Fibroblast of skin of right quadriceps (primary cell): Measurements from ENCODE around the gene CHST10.
A peak's percentile ranks its signal among the peaks of the same experiment; 100 is the strongest.

Experiments used
- DNase-seq: peaks from one replicate; pipeline ENCODE4 v3.0.0-alpha.2; 2013

The CHST10 gene, protein sequence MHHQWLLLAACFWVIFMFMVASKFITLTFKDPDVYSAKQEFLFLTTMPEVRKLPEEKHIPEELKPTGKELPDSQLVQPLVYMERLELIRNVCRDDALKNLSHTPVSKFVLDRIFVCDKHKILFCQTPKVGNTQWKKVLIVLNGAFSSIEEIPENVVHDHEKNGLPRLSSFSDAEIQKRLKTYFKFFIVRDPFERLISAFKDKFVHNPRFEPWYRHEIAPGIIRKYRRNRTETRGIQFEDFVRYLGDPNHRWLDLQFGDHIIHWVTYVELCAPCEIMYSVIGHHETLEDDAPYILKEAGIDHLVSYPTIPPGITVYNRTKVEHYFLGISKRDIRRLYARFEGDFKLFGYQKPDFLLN

DNA sequence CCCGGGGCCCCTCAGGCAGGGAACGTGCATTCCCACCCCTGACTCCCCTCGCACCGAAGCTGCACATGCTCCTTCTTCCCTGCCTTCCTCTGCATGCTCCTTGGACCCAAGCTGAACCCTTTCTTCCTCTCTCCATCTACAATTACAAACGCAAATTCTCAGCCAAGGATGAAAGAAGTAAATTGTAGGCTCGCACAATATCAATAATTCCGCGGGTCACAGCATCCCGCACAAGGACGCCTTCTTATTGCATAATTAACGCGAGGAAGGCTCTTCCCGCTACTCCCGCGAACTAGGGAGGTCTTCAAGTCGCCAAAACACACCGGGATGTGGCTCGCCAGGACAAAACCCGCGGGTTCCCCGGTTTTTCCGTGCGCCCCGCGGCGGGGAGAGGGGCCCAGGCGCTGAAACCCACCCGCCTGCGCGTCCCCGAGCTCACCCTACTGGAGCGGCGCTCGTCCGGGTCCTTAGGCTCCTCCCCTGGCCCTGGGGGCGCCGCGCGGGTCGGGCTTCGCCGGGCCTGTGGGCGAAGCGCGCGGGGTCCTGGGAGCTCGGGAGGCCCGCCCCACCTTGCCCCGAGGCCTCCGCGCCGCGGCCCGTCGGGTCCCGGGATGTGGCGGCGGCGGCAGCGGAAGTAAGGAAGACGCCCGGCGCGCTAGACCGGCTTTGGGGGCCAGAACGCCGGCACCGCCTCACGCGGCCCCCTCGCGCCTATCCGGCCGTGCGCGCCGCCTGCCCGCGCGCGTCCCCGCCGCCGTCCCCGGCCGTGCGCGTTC lies at the start of gene CHST10:
Gene CHST10, minus strand, starts transcription at position 734 of the 776 bp plus-strand sequence. CDS start 10,993 bp downstream, outside the sequence.
- DNase-seq = peak; percentile 51

DNA sequence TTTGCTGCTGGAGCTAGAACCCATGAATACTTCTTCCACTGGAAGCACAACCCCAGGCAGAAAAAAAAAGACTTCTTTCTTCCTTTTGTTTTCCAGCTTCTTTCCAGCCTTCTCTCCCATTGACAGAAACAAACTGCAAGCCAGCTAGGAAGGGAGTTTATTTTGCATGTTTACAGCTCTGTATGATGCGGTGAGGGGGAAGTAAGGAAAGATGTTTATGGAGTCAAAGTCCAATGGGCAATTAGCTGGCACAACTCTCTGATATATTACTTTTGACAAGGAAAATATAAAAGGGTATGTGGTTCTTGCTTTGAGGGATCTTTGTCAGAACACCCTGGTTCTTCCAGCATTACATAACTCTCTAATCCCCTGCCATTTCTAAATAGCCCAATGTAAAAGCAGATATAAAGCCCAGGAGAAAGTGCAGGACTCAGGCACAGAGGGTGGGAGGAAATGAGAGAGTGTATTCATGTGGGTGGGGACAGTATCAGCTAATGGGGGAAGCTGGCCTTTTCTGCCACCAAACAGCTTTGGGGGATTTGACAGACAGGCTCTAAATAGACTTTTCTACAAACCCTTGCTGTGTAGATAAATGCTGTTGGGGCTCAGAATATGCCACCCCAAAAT lies 43.5 kb upstream of the CHST10 start:
- DNase-seq = no peak

DNA sequence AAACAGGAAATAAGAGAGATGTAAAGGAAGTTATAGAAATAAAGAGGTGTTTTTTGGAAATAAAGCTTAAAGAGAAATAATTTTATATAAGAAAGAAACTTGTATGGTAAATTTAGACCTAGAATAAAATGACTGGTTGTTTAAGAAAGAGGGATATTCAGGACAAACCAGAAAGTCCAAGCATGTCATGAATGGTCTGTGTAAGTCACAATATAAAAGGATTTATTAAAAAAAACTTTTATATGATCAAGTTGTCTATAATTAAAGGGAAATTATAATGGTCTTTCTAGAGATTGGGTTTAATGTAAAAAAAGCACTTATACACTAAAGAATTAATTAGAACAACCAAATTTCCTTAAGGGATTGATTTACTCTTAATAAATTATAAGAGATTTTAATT lies 38.9 kb upstream of the CHST10 start:
- peak; percentile 4 for DNase-seq

DNA sequence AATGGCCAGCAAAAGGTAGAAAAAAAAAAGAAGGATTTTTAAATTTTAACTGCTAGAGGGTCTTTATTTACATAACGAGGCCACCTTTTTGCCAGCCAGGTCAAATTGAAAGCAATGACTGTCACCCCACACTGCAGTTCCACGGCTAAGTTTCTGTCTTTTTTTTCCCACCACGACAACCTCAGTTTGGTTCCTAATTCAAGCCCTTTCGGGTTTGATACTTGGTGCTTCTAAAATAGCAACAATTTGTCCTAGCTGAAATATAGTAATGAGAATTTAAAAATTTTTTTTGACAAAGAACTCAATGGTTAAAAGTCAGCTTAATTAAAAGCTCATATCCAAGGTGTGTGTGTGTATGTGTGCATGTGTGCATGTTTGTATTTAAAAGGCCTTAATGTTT lies 36.4 kb upstream of the CHST10 start:
- no peak for DNase-seq

DNA sequence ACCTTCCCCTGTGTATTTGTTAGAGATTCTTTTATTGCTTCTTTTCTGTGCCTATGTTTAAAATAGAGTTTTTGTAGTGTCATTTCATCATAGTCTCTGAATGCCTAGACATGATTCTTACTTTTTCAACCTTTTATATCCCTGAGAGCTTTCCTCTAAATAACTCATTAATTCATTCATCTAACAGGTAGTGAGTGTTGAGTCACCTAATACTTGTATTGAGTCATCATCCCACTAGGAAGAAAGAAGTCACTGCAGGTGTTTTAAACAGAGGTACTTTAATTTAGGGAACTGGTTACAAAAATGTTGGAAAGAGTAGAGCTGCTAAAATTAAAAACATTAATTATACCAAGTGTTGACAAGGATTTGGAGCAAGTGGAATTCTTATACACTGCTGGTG lies 34.3 kb upstream of the CHST10 start:
- no peak for DNase-seq

DNA sequence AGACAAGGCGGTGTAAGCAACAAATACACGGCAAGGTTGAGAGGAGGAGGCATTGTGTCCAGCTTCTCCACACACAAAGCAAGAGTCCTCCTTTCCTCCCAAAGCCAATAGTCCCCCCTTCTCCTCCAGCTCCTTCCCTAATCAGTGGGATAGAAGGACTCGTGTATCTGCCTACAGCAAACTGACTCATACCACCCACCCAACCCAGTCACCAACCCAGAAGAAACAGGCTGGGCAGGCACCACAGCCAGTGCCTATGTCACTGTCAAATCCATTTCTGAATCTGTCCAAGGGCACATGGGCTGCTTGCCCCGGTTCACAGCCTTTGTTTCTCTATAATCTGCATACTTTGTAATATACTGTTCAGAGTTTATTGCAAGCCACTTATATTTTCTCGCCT lies 33.6 kb upstream of the CHST10 start:
- no peak for DNase-seq

DNA sequence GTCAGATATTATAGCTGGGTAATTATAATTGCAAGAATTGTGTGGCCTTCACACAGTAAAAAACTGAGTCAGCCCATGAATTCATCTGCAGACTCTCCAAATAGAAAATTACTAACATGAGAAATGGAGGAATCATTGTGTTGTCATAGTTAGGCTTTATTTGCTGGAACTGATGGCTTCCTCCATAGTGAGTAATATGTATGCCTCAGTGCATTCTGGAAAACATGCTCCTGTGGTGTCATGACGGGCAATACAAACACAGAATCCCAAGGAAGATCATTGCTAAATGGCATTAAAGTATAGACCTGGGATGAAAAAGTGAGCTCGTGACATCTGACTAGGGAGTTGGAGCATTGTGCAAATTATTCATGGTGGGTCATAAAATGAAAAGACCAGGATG lies 29.2 kb upstream of the CHST10 start:
- no peak for DNase-seq

DNA sequence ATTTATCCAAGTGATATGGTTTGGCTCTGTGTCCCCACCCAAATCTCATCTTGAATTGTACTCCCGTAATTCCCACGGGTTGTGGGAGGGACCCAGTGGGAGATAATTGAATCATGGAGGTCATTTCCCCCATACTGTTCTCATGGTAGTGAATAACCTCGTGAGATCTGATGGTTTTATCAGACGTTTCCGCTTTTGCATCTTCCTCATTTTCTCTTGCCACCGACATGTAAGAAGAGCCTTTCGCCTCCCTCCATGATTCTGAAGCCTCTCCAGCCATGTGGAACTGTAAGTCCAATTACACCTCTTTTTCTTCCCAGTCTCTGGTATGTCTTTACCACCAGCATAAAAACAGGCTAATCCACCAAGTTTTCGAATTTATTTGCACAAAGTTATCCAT lies 20.3 kb upstream of the CHST10 start:
- no peak for DNase-seq

DNA sequence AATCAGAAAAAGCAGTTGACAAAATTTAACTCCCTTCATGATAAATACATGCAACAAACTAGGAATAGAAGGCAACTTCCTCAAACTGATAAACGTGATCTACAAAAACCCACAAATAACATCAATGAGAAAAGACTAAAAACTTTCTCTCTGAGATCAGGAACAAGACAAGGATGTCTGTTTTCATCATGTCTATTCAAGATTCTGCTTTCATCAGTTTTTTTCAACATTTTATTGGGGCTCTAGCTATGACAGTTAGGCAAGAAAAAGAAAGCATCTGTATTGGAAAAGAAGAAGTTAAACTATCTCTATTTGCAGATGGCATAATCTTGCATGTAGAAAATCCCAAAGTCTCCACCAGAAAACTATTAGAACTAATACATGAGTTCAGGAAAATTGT lies 12.3 kb upstream of the CHST10 start:
- DNase-seq = no peak

DNA sequence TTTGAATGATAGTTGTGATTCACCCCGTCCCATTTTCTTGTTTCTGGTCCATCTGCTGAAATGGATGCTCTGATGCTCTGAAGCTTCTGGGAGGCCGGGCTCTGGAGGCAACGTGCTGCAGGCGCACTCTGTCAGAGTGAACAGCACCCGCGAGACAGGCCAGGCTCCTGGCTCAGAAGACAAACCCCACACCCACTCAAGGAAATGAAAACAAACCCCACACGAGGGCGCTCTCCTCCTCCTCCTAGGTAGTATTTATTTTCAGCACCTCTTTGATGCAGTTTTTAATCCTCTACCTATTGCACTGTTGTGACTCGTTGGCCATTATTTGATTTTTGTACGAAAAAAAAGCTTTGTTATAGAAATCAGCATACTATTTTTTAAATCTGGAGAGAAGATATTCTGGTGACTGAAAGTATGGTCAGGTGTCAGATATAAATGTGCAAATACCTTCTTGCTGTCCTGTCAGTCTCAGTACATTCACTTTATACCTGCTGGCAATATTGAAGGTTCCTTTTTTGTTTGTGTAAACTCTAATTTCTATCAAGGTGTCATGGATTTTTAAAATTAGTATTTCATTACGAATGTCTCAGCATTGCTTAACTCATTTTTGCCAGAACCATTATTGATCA lies 10.3 kb upstream of the CHST10 start:
- DNase-seq = peak; percentile 8

DNA sequence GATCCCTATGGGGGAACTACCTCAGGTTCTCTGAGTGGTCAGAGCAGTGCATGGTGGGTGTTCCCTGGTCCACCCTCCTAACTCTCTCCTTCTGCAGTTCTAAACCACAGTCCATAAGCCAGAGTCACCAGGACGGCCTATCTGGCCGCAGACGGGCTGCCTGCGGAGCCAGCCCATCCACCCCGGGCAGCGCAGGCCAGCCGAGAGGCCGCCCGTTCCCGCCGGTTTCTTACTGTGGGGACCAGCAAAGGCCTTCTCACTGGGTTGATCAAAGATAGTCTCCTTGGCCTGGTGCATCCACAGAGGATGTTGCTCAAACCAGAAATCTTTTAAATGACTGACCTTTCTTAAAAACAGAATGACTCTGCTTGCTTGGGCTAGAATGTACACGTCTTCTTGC lies 9.6 kb upstream of the CHST10 start:
- DNase-seq = no peak

DNA sequence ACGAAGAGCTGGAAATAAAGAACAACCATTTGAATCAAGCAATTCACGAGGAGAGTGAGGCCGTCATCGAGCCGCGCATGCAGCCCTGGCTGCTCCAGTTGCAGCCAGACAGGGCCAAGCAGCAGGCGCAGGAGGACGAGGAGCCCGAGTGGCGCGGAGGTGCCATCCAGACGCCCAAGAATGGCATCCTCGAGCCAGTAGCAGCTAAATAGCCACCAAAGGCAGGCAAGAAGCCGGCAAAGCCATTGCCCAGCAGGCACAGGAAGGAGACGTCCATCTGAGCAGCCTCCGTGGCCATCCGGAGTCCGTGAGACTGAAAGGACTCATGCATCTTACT lies 8.9 kb upstream of the CHST10 start:
- DNase-seq = no peak

DNA sequence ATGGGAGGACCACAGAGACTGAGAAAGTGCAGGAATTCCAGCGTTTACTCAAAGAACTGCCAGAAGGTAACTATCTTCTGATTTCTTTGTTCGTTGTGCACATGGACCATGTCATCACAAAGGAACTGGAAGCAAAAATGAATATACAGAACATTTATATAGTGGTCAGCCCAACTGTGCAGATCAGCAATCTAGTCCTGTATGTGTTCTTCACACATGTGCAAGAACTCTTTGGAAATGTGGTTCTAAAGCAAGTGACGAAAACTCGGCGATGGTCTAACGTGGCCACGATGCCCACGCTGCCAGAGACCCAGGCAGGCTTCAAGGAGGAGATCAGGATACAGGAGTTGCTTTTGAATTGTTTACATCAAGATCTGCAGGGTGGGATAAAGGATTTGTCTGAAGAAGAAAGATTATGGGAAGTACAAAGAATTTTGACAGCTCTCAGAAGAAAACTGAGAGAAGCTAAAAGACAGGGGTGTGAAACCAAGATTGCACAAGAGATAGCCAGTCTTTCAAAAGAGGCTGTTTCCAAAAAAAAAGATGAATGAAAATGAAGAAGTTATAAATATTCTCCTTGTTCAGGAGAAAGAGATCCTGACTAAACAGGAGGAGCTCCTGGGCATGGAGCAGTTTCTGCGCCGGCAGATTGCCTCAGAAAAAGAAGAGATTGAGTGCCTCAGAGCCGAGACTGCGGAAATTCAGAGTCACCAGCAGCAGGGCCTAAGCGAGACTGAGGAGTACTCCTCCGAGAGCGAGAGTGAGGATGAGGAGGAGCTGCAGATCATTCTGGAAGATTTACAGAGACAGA lies 8.3 kb upstream of the CHST10 start:
- no peak for DNase-seq

DNA sequence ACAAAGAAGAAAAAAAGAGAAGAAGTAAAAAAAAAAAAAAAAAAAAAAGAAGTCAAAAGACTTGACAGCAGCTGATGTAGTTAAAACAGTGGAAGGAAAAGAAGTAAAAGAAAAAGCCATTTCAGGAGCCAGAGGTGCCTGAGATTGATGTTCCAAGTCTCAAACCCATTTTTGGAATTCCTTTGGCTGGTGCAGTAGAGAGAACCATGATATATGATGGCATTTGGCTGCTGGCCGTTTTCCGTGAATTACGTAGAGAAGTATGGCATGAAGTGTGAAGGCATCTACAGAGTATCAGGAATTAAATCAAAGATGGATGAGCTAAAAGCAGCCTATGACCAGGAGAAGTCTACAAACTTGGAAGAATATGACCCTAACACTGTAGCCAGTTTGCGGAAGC lies 7.6 kb upstream of the CHST10 start:
- no peak for DNase-seq

DNA sequence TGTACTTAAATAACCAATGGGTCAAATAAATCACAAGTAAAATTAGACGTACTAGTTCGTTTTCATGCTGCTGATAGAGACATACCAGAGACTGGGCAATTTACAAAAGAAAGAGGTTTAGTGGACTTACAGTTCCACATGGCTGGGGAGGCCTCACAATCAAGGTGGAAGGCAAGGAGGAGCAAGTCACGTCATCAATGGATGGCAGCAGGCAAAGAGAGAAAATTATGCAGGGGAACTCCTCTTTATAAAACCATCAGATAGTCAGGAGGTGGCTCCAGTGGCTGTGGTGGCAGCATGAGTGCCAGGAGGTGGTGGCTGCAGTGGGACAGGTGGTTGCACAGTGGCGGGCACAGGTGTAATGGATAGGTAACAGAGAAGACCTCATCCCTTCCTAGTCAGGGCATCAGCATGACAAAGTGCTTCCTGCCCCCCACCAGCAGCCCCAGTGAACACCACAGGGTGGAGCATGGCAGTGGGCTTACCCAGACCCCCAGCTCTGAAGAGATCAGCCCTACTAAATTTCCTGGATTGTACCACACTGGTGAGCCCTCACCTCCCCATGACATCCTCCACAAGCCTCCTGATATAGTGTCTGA lies 6.9 kb upstream of the CHST10 start:
- DNase-seq = no peak

DNA sequence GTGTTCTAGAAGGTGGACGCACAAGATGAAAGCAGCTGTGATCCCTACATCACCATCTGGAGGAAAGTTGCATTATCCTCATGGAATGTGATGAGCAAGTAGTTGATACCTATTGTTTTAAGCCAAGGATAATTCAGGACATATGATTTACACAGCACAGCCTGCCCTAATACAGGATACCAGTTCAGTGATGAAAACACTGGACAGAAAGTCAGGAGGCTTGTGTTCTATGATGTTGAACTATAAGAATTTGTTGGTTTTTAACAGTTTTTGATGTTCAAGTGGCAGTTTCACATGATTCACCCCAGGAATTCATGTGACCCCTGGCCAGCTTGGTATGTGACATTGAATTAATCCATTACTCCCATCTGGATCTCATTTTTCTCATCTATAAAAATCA lies 6.2 kb upstream of the CHST10 start:
- DNase-seq = peak; percentile 27

DNA sequence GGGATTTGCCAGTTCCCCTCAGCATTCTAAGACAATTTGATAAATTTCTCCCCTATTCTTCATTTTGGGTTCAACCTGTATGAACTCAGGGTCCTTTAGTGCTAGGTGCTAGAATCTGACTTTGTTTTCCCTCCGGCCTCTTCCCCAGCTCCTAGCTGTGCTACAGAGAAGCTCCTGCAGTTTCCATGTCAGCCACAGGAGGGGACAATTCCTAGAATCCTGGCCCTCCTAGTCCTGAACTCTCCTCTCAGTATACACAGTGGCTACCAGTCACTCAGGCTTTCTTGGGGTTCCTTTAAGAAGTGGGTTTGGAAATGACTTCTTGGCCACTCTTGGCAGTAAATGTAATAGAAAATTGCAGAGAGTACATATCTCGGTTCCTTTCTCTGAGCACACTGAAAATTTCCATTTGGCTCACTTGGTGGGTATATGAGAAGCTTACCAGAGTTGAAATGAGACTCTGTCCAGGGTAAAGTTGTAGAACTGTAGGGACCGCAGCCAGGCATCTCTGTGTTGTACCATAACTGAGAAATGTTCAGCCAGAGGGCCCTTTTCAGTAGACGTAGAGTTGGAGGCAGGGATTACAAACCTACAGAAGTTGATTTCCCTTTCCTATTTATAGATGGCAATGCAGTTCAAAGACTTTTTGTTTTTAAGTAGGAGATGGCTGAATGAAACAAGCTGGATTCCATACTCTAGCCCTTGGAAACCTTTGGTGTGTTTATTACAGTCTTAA lies 5.0 kb upstream of the CHST10 start:
- peak; percentile 18 for DNase-seq

DNA sequence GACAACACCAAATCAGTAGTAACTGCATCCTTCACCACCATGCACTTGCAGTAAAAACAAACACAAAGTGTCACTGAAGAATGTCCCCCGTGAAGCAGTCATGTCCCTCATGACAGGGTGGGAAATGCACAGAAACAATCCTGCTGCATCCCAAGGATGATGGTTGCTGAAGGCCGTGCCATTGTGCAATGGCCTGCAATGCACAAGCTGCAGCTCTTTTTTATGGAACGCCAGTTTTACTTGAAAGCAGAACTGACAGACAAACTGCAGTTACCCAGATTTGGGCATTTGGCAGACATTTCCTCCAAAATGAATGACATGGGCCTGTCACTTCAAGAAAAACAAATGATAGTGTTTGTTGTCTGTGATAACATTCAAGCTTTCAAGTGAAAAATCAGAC lies 2.4 kb upstream of the CHST10 start:
- no peak for DNase-seq

DNA sequence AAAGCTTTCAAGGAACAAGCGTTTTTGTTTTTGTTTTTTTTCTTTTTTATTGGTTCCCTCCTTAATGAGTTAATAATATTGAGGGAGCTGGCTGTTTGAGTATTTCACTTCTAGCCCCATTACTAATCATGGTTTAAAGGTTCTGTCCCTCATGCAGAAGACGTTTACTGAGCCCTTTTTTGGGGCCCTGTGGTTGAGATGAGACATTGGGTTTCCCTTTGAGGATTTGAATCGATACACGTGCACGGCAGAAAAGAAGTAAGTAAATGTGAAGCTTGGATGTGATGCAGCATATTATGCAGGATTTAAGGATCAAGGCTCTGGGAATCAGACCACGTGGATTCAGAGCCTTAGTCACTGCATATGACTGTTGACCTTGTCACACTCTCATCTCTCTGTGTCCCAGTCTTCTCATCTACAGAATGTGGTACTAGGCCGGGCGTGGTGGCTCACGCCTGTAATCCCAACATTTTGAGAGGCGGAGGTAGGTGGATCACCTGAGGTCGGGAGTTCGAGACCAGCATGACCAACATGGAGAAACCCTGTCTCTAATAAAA lies 1.0 kb upstream of the CHST10 start:
- DNase-seq = no peak

DNA sequence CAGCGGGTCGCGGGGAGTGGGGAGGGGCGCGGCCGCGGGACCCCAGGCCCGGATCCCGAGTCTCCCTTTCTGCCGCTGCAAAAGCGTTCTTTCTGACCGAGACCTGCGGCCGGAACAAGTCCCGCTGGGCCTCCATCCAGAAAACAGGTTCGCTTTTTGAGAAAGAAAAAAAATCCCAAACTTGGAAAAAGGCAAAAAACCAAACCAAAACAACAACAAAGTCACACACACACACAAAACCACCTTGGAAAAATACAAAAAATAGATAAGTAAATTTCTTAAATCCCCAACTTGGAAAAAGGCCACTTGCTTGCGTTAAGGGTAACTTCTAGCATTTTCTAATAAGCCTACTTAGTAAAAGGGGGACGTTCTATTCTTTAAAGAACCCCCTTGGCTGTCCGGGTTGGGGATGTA lies 250 bp upstream of the CHST10 start:
- no peak for DNase-seq

DNA sequence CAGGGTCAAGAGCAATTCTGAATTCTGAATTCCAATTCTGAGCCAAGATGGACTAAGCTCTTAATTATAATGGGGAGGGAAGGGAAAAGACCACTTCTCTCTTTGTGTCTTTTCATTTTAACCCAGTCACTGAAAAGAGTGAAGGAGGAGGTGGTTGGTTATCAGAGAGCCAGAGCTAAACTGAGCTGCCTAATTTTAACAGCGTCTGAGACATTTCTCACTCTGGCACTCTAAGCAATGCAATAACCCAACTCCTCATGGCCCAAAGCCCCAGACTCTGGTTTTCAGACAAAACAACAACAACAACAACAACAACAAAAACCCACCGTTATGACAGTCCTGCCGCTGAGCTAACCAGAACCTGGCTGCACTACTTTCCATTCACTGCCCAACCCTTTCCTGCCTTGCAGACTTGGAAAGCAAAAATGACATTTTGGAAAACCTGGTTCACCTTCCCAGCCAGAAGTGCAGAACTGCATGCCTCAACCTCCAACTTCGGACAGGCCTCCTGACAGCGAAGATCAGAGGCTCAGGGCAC lies 1.0 kb downstream of the CHST10 start:
- DNase-seq = no peak
